HCT116 (cell line): Measurements from ENCODE around the gene TRIM59. TPM values are rescaled to one million over a fixed set of nuclear protein-coding genes. Genes with fewer than 3 reads are reported as not detected.

Source experiments
- ATAC-seq: fragments of 200-7000 bp; cut with Tn5 transposase; 2 replicates; pipeline ENCODE4 v1.9.1; 2020; ENCODE audit warnings: mild to moderate bottlenecking, moderate library complexity
- BruUV-seq: library from RNA; stranded (reverse); fragments of 400-500 nt; replicated peaks from 2 replicates; lab custom pipeline; 2021; lab: Mats Ljungman, UMichigan
- CTCF ChIA-PET: fragments of 300-600 bp; sonication (Branson Sonifier 250); formaldehyde crosslinking; loops from one replicate; lab custom pipeline; 2021; ENCODE audit warnings: antibody characterized with exemption; lab: Charles Lee
- POLR2A ChIA-PET: fragments of 300-600, 350-600 bp; sonication (Branson Sonifier 250); formaldehyde crosslinking; loops from one replicate; lab custom pipeline; 2021; ENCODE audit warnings: antibody characterized with exemption; lab: Charles Lee
- RAD21 ChIA-PET, 2 experiments: fragments of 300-600 bp; sonication (Branson Sonifier 250); formaldehyde crosslinking; loops; one replicate each; lab custom pipeline; 2023; ENCODE audit warnings: low total read pairs in 2 of 2; ENCODE audit not compliant: uncharacterized antibody in 2 of 2, unreplicated experiment in 2 of 2, low non-redundant PET in 1 of 2; lab: Charles Lee
- DNase-seq: peaks from one replicate; pipeline ENCODE4 v3.0.0-alpha.2; 2010; ENCODE audit warnings: low read depth, low spot score
- H2AFZ ChIP-seq: fragments of 200-600 bp; shearing (Covaris generic), sonication (generic); 2 replicates; pipeline ENCODE4 v1.6.1; 2017; ENCODE audit warnings: low read depth, mixed run types, mixed read lengths, antibody characterized with exemption, low read length; ENCODE audit not compliant: poor library complexity, severe bottlenecking
- H3K27ac ChIP-seq: 2 replicates; pipeline ENCODE4 v1.5.1; 2012; ENCODE audit warnings: low read depth, low read length
- H3K27me3 ChIP-seq: fragments of 200-600 bp; sonication (generic); 2 replicates; pipeline ENCODE4 v1.6.1; 2016; ENCODE audit warnings: mixed run types, low read length, mixed read lengths; ENCODE audit not compliant: insufficient read depth
- H3K36me3 ChIP-seq, 2 experiments: fragments of 200-500 bp in 1 of 2; fragments of 200-600 bp in 1 of 2; sonication (Bioruptor generic) in 1 of 2; sonication (generic) in 1 of 2; 2 replicates each; pipeline versions ENCODE4 v1.5.1 to v1.6.1; 2014 to 2016; ENCODE audit warnings: low read length in 2 of 2, inconsistent platforms in 1 of 2, mixed read lengths in 1 of 2, mixed run types in 1 of 2; ENCODE audit not compliant: insufficient read depth in 2 of 2, control insufficient read depth in 1 of 2
- H3K4me1 ChIP-seq, 2 experiments: fragments of 200-600 bp in 1 of 2; sonication (generic) in 1 of 2; 2 replicates each; pipeline versions ENCODE4 v1.5.1 to v1.6.1; 2012 to 2017; ENCODE audit warnings: low read length in 2 of 2, inconsistent platforms in 1 of 2, mild to moderate bottlenecking in 1 of 2, mixed read lengths in 1 of 2, mixed run types in 1 of 2, moderate library complexity in 1 of 2; ENCODE audit not compliant: insufficient read depth in 2 of 2, control insufficient read depth in 1 of 2
- H3K4me2 ChIP-seq: fragments of 200-600 bp; sonication (generic); 2 replicates; pipeline ENCODE4 v1.6.1; 2017; ENCODE audit warnings: mixed run types, low read length, mixed read lengths
- H3K4me3 ChIP-seq, 2 experiments: fragments of 200-600 bp in 1 of 2; sonication (generic) in 1 of 2; replicated peaks in 1 of 2; 2 replicates each; pipeline ENCODE4 v1.5.1; 2011 to 2016; ENCODE audit warnings: low read length in 2 of 2, control low read depth in 1 of 2, low read depth in 1 of 2, mild to moderate bottlenecking in 1 of 2, mixed read lengths in 1 of 2, mixed run types in 1 of 2
- H3K79me2 ChIP-seq: fragments of 200-600 bp; sonication (generic); 2 replicates; pipeline ENCODE4 v1.6.1; 2017; ENCODE audit warnings: mild to moderate bottlenecking, mixed run types, low read length, moderate library complexity, mixed read lengths; ENCODE audit not compliant: insufficient read depth
- H3K9ac ChIP-seq: fragments of 200-600 bp; sonication (generic); 2 replicates; pipeline ENCODE4 v1.6.1; 2016; ENCODE audit warnings: low read length, mixed read lengths
- H3K9me2 ChIP-seq: fragments of 200-600 bp; sonication (generic), shearing (Covaris generic); 2 replicates; pipeline ENCODE4 v1.6.1; 2017; ENCODE audit warnings: mixed run types, mild to moderate bottlenecking, moderate library complexity; ENCODE audit not compliant: insufficient read depth
- H3K9me3 ChIP-seq, 2 experiments: fragments of 200-500 bp in 1 of 2; fragments of 200-600 bp in 1 of 2; sonication (Bioruptor generic) in 1 of 2; sonication (generic) in 1 of 2; 2 replicates each; pipeline ENCODE4 v1.6.1; 2014 to 2017; ENCODE audit warnings: low read length in 2 of 2, mixed read lengths in 2 of 2, inconsistent platforms in 1 of 2, low read depth in 1 of 2, mild to moderate bottlenecking in 1 of 2, mixed run types in 1 of 2, moderate library complexity in 1 of 2; ENCODE audit not compliant: control insufficient read depth in 1 of 2, insufficient read depth in 1 of 2
- H4K20me1 ChIP-seq: fragments of 200-600 bp; sonication (generic), shearing (Covaris generic); 2 replicates; pipeline ENCODE4 v1.6.1; 2017; ENCODE audit warnings: mixed run types, mild to moderate bottlenecking, moderate library complexity; ENCODE audit not compliant: insufficient read depth
- CBX3 ChIP-seq: IDR thresholded peaks from 2 replicates; pipeline ENCODE4 v1.6.1; 2012; ENCODE audit warnings: low read depth
- CEBPB ChIP-seq: IDR thresholded peaks from 2 replicates; pipeline ENCODE4 v1.6.1; 2012; ENCODE audit warnings: low read depth
- EGR1 ChIP-seq: IDR thresholded peaks from 2 replicates; pipeline ENCODE4 v1.6.1; 2012; ENCODE audit warnings: low read depth
- ELF1 ChIP-seq: IDR thresholded peaks from 2 replicates; pipeline ENCODE4 v1.6.1; 2012; ENCODE audit warnings: low read depth, borderline replicate concordance
- EZH2phosphoT487 ChIP-seq: fragments of 200-600 bp; IDR thresholded peaks from 2 replicates; pipeline ENCODE4 v1.6.1; 2018; ENCODE audit warnings: antibody characterized with exemption, borderline replicate concordance
- FOSL1 ChIP-seq: IDR thresholded peaks from 2 replicates; pipeline ENCODE4 v1.6.1; 2012; ENCODE audit warnings: low read depth
- JUND ChIP-seq: IDR thresholded peaks from 2 replicates; pipeline ENCODE4 v1.6.1; 2012
- POLR2A ChIP-seq: IDR thresholded peaks from 2 replicates; pipeline ENCODE4 v1.7.0; 2011; ENCODE audit warnings: borderline replicate concordance; ENCODE audit not compliant: insufficient read depth, insufficient read length; ENCODE audit errors: extremely low read depth
- POLR2AphosphoS5 ChIP-seq: IDR thresholded peaks from 2 replicates; pipeline ENCODE4 v1.6.1; 2011; ENCODE audit warnings: mild to moderate bottlenecking, low read depth, low read length, moderate library complexity
- RAD21 ChIP-seq: IDR thresholded peaks from 2 replicates; pipeline ENCODE4 v1.6.1; 2012; ENCODE audit warnings: low read depth, mild to moderate bottlenecking
- REST ChIP-seq: IDR thresholded peaks from 2 replicates; pipeline ENCODE4 v1.6.1; 2012; ENCODE audit warnings: low read depth
- SIN3A ChIP-seq: IDR thresholded peaks from 2 replicates; pipeline ENCODE4 v1.6.1; 2012; ENCODE audit warnings: low read depth
- SP1 ChIP-seq: IDR thresholded peaks from 2 replicates; pipeline ENCODE4 v1.6.1; 2012; ENCODE audit warnings: low read depth
- ZBTB33 ChIP-seq: IDR thresholded peaks from 2 replicates; pipeline ENCODE4 v1.6.1; 2011; ENCODE audit warnings: mild to moderate bottlenecking, low read length, moderate library complexity; ENCODE audit not compliant: insufficient replicate concordance; ENCODE audit errors: extremely low read depth
- ZFX ChIP-seq: fragments of 450-650 bp; IDR thresholded peaks from 2 replicates; pipeline ENCODE4 v1.6.1; 2017
- ZNF274 ChIP-seq: fragments of 200-500 bp; sonication (Bioruptor generic); IDR thresholded peaks from 2 replicates; pipeline ENCODE4 v1.6.1; 2014; ENCODE audit warnings: mild to moderate bottlenecking, low read depth, low read length, inconsistent platforms
- intact Hi-C: fragments of 100-400 bp; cut with micrococcal nuclease; formaldehyde crosslinking; loops from 2 replicates; pipeline ENCODE4 v1.10.0; 2022
- total RNA-seq: library from RNA; stranded (reverse); gene quantifications from one replicate; pipeline ENCODE4 v1.2.1, GENCODE V29; 2021; ENCODE audit not compliant: unreplicated experiment

The TRIM59 gene
- total RNA-seq, 1 experiment from 2014 or later, result 41.6 TPM

- Histone ChIP-seq H3K4me3 (no peak overlapping the region; a peak in 1 of 4 replicates), H3K79me2 (peaks cover 70% of the 10 kb centered on the region), H3K27ac (no peak overlapping the region), H4K20me1 (peaks cover 5% of the 10 kb centered on the region; the same call in 1 of the 2 replicates), H3K4me1 (peaks cover 8 to 37% of the 10 kb centered on the region in 2 experiments), H3K9ac (no peak overlapping the region), H3K27me3 (no peaks in the 10 kb centered on the region), H3K9me2 (no peaks in the 10 kb centered on the region), H2AFZ (no peak overlapping the region), H3K4me2 (peak overlapping the region; percentile 83; the same call in 1 of the 2 replicates), H3K36me3 (peaks cover 2 to 29% of the 10 kb centered on the region in 2 experiments; a peak in 2 of 4 replicates), H3K9me3 (no peaks in the 10 kb centered on the region)
- CTCF ChIA-PET, result no interaction called here
- RAD21 ChIA-PET, result no interaction called here
- no peak for DNase-seq
- intact Hi-C loops, result no loop called here
- no TSS peak for BruUV-seq
- no peak for ATAC-seq
- TF ChIP-seq RAD21 (no peak), ZFX (no peak)
- POLR2A ChIA-PET, result no interaction called here
These were observed 2.0 kb downstream of the TRIM59 start for GRCh38 chr3:160447544-160447943.

- Histone ChIP-seq H3K4me2 (no peak overlapping the region), H3K9ac (no peak overlapping the region), H3K27ac (no peak overlapping the region), H3K4me1 (peaks cover 8 to 37% of the 10 kb centered on the region in 2 experiments), H3K27me3 (no peaks in the 10 kb centered on the region), H4K20me1 (peaks cover 5% of the 10 kb centered on the region; the same call in 1 of the 2 replicates), H3K36me3 (peaks cover 2 to 29% of the 10 kb centered on the region in 2 experiments; a peak in 2 of 4 replicates), H3K9me2 (no peaks in the 10 kb centered on the region), H3K9me3 (no peaks in the 10 kb centered on the region), H3K79me2 (peaks cover 80% of the 10 kb centered on the region), H3K4me3 (no peak overlapping the region), H2AFZ (no peak overlapping the region)
- CTCF ChIA-PET, result no interaction called here
- POLR2A ChIA-PET, result no interaction called here
- DNase-seq (no peak), ATAC-seq (no peak)
- intact Hi-C loops, result no loop called here
- RAD21 ChIA-PET, result no interaction called here
- BruUV-seq, result no TSS peak
- no peak for TF ChIP-seq REST
- TF ChIP-seq FOSL1, result no peak
- TF ChIP-seq EGR1, result no peak
- TF ChIP-seq JUND, result no peak
- no peak for TF ChIP-seq EZH2phosphoT487
- no peak for TF ChIP-seq CBX3
- no peak for TF ChIP-seq ZBTB33
- TF ChIP-seq POLR2AphosphoS5, result no peak
- TF ChIP-seq ZFX, result no peak
- no peak for TF ChIP-seq ELF1
- TF ChIP-seq POLR2A, result no peak
- no peak for TF ChIP-seq SP1
- TF ChIP-seq ZNF274, result no peak
- TF ChIP-seq CEBPB, result no peak
- TF ChIP-seq RAD21, result no peak
- no peak for TF ChIP-seq SIN3A
- TF ChIP-seq, all 23 proteins: peak for 0
These were observed 3.0 kb downstream of the TRIM59 start for GRCh38 chr3:160446522-160447056.
